ENCODE measurements around the gene KERA.

DNA sequence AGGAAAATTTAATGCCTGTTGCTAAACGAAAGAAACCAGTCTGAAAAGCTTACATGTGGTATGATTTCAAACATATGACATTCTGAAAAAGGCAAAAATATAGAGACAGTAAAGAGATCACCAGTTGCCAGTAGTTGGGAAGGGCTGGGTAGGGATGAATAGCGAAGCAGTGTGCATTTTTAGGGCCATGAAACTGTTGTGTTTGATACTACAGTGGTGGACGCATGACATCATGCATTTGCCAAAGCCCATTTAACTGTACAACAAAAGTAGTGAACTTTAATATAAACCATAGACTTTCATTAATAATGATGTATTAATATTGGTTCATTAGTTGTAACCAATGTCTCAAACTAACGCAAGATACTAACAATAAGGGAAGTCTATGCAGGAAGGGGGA, 38.4 kb downstream of the KERA start:
- TF ChIP-seq CTCF (IDR thresholded peaks at IDR 0.05) (no peak), POLR2AphosphoS5 (IDR thresholded peaks at IDR 0.05) (no peak)
